HG03045 (cell line): ENCODE measurements around the gene TYW1.
"Not testable (repeated sequence)": the region's sequence is repeated elsewhere in the genome, so short reads cannot be mapped to it uniquely, and the experiment has no call there.

Experiments used
- ATAC-seq: cut with Tn5 transposase; IDR thresholded peaks from one replicate; pipeline ENCODE4 v1.9.1; 2021; ENCODE audit warnings: mild to moderate bottlenecking, moderate library complexity; ENCODE audit not compliant: unreplicated experiment

The TYW1 gene

DNA sequence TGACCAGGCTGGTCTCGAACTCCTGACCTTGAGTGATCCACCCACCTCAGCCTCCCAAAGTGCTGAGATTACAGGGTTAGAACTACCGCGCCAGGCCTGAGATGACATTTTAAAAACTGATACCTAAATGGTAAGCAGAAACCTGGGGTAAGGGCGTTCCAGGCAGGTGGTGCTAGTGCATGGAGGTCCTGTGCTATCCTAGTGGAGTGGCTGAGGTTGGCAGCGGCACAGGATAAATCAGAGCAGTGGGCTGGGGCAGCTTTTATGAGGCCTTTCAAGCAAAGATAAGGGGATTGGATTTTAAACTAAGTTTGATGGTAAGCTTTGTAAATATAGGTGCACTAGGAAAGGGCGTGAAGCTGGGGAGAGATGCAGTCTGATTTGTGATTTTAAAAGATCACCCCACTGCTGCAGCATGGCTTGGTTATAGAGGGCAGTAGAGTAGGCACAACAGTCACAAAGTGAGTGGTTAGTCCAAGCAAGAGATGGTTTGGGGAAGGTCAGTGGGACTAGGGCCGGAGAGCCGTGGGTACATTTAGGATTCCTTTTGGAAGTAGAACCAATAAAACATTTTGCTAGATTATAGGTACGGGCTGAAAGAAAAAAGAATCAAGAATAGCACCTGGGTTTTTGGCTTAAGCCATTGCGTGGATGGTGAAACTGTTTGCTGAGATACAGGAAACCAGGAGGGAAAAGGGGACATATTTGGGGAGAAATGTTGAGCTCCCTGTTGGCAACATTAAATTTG is 188.5 kb downstream of the TYW1 start:
- ATAC-seq, result not testable (repeated sequence)

DNA sequence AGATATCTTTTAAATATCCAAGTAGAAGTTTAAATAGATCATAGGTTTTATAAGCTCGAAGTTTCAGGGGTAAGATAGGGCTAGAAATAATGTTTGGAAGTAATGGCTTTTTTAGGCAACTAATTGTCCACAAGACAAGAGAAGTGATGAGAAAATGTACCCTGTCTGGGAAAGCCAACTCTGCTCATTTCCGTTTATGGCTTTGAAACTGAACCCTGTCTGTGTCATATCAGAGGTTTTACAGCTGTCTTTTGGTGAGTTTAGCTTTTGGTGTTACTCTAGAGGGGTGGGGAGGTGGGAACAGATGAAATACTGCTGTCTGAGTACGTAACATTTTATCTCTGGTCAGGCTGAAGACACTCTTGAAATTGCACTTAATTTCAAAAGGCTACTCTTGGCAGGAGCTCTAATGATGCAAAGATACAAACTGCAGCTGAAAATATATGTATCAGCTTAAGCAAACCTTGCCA is 189.1 kb downstream of the TYW1 start:
- ATAC-seq, result not testable (repeated sequence)

DNA sequence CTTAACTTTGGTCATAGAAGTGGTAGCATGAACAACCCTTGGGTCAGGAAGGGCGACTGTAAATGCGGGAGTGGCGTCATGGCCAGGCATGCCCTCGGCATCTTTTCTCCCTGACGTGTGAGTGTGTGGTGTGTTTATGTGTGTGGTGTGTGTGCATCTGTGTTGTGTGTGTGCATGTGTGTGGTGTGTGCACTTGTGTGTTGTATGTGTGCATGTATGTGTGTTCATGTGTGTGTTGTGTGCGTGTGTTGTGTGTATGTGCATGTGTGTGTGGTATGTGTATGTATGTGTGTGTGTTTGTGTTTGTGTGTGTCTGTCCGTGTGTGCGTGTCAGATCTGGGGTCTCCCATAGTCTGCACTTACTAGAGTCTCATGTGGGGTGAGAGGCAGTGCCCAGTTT is 192.5 kb downstream of the TYW1 start:
- ATAC-seq, result not testable (repeated sequence)

DNA sequence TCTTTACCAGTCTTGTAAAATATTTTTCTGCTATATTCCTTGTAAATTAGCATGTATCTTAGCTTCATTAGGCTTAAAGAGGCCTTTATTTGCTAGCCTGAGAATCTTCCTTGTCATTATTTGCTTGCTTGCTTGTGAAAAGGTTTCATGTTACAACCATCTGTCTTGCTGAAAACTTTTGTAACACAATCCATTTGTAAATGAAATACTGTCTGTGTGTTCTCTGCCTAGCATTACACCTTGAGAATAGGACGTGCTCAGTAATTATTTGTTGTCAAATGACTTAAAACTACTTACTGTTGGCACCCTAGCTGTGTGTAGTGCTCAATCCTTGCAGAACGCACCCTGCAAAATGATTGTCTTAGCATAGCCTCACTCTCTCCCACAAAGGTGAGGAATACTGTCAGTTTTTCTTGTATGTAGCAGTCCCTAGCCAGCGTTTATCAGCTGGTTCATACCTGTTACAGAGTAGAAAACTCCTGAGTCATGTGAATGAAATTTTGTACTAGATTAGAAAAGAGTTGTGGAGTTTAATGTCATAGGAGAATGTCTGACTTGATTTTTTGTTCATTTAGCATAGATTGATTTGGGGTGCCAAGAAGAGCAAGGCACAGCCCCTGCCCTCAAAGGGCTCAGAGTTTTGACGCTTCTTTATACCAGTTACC is 193.3 kb downstream of the TYW1 start:
- not testable (repeated sequence) for ATAC-seq

DNA sequence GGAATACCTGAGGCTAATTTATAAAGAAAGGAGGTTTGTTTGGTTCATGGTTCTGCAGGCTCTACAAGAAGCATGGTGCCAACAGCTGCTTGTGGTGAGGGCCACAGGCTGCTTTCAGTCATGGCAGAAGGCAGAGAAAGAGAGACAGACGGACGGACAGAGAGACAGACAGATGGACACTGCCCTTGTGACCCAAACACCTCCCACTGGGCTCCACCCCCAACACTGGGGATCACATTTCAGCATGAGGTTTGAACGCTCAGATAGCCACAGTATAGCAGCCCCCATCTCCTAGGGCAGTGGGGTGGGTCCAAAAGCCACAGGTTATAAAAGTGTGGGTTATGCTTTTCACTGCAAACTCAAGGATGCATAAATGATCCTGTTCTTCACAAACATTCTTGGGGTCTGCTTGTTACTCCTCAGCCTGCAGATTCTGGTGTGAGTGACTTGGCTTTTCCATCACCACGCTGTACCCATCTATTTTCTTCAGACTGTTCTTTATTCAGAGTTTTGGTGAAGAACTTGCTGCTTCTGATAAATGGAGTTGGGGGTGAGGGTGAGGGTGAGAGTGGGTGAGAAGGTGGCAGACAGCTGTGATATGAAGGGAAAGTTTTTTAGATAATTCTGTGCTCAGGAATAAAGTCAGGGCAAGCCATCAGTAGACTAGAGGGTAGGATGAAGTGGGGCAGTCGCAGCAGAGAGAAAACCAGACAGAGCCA is 194.5 kb downstream of the TYW1 start:
- ATAC-seq, result not testable (repeated sequence)

DNA sequence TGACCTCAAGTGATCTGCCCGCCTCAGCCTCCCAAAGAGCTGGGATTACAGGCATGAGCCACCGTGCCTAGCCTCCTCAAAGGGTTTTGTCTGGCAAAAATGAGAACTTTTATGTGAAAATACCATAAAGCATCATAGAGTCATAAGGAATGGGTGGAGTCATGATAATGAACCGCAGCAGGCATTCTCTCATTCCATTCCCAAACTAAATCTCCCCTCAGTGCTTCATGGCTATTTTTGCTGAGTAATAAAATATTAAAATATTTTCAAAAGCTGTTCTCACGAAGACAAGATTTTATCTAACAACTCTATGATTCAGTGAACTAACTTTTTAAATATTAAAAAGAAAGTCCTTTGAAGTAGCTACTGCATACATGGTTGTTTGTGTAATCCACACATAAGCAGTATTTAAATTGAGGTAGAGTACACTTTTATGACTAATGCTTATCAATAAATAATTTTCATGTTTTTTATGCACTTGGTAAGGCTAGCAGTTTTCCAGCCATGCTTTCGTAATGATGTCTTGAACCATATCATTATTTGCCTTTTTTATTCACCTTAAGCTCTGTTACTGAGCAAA is 195.6 kb downstream of the TYW1 start:
- not testable (repeated sequence) for ATAC-seq

DNA sequence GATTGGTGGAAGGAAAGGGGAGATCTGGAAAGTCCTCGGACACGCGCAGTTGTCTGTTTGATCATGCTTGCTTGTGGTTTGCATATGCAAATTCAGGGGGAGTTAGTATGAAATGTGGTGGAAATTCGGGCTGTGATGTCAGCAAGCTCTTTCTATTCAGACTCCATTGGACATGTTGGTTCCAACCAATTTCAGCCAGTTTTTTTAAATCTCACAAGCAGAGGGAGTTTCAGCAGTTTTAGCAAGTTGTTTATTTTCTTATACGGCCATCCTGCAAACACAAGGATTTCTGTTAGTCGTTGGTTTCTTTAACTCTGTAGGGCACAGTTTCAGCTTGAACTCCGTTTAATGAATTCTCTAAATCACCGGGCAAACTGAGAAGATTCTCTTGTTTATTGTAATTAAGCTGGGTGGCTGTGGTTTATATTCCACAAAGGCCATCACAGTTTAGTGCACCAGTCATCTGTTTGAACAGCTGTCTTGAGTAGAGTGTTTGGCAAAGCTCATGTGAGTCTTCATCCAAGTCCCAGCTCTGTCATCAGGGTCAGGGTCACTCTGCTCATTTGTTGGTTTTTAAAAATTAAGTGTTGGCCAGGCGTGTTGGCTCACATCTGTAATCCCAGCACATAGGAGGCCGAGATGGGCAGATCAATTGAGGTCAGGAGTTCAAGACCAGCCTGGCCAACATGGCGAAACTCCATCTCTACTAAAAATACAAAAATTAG is 196.4 kb downstream of the TYW1 start:
- ATAC-seq, result not testable (repeated sequence)

DNA sequence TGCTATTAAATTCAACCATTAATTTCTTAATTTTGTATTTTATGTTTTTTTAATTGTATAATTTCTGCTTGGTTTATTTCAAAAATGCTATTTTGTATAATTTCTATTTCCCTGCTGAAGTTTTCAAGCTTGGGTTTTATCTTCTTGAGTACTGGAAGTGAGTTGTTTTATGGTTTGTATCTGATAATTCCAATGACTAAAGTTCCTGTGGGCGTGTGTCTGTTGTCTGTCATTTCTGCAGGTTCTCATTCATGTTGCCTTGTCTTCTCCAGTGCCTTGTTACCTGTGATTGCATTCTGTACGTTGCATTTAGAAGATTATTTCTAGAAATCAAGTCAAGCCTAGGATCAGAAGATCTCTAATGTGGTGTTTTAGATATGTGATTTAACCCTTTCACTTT is 199.5 kb downstream of the TYW1 start:
- not testable (repeated sequence) for ATAC-seq

DNA sequence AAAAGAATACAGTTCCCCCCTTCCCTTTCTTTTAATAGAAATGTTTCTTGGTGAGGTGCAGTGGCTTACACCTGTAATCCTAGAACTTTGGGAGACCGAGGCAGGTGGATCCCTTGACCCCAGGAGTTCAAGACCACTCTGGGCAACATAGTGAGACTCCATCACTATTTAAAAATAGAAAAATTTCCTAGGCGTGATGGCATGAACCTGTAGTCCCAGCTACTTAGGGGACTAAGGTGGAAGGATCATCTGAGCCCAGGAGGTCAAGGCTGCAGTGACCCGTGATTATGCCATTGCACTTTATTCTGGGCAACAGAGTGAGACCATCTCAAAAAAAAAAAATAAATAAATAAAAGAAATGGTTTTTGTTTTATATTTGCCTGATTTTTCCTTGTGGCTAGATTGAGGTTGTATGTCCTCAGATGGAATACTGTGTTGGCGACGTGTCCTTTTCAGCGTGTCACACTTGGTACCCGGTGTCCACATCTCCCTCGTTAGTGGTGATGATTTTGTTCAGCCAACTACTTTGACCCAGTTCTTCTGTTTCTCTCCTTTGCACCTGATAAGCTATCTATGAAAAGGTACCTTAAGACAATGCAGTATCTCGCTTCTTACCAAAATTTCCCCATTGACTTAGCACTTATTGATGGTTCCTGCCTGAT is 202.4 kb downstream of the TYW1 start:
- ATAC-seq, result not testable (repeated sequence)

DNA sequence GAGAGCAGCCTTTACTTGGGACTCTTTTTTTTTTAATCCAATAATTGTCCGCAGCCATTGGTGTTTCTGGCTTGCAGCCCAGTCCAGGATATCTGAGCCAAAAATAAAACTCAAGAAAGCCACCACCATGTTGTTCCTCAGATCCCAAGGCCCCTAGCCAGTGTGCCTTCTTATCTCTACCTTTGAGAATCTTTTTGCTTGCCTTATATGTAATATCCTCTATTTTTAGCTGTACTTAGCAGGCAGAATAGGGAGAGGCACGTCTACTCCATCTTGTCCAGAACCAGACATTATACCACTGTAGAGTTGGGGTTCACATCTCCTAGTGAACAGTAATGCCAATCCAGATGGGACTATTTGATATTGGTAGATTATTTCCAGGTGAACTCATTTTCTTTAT is 209.1 kb downstream of the TYW1 start:
- ATAC-seq, result not testable (repeated sequence)

DNA sequence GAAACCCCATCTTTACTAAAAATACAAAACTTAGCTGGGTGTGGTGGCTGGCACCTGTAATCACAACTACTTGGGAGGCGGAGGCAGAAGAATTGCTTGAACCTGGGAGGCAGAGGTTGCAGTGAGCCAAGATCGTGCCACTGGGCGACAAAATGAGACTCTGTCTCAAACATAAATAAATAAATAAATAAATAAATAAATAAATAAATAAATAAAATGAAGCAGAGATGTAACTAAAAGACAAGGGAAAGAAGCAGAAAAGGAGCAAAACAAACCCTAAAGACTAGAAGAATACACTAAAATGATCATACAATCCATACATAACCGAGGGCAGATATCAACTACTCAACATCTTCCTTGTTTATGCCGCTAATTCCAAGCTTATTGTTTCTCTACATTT is 209.8 kb downstream of the TYW1 start:
- no peak for ATAC-seq

DNA sequence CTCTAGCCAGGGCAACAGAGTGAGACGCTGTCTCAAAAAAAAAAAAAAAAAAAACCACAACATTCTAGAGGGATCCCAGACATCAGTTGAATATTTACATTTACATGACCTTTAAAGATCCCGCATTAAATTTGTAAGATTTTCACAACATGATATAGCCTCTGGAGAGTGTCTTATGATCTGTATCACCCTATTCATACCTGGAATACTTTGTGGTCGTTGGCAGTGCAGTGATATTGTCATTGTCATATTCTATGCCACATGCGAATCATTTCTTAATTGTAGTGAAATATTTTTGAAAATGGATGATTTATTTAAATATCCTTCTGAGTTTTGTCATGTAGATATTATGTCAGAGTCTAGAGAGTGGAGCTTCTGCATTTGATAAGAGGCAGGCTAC is 212.0 kb downstream of the TYW1 start:
- not testable (repeated sequence) for ATAC-seq

DNA sequence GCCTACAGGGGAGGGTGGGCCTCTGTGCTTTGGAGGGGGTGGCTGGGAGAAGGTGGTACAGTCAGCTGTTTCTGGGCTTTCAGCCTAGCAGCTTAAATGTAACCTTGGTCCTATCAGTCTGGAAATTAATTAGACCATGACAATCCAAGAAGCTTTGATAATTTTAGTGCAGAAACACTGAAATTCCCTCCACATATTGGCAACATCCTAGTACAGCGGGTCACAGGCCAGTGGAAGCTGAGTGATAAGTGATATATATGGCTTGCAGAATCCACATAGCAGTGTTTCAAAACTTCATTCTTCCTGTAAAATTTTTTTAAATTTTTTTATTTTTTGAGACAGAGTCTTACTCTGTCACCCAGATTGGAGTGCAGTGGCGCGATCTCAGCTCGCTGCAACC is 212.6 kb downstream of the TYW1 start:
- ATAC-seq, result no peak

DNA sequence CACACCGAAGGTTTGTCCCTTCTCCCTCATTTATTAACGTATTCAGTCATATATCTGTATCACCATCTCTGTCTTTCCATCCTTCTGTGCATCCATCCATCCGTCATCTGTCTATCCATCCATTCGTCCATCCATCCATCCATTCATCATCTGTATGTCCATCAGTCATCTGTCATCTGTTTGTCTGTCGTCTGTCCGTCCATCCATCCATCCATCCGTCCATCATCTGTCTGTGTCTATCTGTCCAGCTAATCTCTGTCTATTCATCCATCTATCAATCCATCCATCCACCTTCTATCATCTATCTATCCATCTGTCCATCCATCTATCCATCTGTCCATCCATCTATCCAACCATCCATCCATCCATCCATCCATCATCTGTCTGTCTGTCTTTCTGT is 213.9 kb downstream of the TYW1 start:
- no peak for ATAC-seq

DNA sequence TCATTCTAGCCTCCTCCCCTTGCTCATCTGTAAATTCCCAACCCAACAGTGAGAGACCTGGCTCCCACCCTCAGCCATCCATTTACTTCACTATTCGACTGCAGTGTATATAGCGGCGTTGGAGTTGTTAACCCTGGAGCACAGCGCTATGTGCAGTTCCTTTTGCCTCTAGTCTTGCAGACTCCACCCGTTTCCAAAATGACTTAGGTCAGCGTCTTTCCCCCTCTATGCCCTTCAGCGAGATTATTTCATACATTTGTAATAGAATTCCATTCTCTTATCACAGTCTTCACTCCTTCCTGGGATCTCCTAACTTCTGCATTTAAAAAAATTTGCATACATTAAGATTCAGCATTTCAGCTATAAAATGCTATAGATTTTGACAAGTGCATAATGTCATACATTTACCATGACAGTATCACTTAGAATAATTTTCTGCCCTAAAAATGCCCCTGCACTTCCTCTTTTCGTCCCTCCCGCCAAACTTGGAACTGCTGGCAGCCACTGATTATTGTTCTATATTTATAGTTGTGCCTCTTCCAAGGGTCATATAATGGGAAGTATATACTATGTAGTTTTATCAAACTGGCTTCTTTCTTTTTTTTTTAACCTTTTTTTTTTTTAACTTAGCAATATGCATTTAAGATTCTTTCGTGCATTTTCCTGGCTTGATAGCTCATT is 215.2 kb downstream of the TYW1 start:
- ATAC-seq, result not testable (repeated sequence)

DNA sequence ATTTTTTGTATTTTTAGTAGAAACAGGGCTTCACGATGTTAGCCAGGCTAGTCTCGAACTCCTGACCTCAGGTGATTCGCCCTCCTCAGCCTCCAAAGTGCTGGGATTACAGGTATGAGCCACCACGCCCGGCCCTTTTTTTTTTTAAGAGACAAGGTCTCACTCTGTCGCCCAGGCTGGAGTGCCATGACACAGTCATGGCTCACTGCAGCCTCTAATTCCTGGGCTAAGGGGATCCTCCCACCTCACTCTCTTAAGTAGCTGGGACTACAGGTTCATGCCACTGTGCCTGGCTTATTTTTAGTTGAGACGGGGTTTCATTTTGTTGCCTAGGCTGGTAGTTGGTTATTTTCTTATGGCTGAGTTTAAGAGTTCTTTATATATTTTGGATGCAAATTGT is 216.4 kb downstream of the TYW1 start:
- not testable (repeated sequence) for ATAC-seq

DNA sequence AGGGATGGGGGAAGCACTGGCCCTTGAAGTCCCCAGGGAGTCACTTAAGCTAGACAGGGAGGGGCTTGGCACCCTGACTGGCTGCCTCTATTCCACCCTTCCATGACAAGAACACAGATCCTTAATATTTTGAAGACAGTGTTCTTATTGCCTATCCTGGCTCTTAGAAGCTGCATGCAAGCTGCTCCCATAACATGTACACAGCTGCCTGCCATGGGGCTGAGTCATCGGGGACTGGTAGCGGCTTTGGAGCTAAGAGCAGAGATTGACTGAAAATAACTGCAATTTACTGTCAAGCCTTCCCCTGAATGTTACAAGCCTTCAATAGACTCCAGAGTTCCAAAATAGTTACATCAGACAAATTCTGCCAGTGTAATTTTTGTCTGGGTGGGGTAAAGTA is 226.9 kb downstream of the TYW1 start:
- ATAC-seq, result not testable (repeated sequence)

DNA sequence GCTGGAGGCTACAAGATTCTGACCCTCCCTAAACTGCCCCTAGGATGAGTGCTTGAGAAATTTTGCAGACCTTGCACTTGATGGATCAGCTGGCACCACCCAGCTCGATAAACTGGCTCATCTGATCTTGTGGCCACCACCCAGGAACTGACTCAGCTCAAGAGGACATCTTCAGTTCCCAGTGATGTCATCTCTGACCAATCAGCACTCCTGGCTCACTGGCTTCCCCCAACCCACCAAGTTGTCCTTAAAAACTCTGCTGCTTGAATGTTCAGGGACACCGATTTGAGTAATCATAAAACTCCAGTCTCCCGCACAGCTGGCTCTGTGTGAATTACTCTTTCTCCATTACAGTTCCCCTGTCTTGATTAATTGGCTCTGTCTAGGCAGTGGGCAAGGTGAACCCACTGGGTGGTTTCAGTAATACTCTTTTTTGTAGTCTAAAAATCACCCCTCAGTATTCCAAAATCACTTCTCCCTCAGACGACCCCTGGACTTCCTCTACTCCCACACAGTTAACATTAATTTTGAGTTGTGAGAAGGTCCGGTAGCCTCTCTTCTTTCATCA is 229.8 kb downstream of the TYW1 start:
- ATAC-seq, result not testable (repeated sequence)

DNA sequence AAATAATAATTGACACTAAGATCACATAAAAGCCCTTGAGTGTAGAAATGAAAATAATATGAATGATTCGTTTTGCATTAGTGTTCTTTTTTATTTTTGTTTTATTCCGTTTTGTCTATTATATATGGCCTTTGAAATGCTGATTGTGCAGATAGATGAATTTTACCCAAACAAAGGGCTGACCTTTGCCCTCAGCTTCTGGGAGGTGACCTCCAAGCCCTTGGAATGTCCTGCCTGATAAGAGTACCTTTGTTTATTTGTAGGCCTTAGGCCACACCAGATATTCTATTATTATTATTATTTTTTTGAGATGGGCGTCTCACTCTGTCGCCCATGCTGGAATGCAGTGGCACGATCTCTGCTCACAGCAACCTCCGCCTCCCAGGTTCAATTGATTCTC is 230.3 kb downstream of the TYW1 start:
- ATAC-seq, result not testable (repeated sequence)
